Smooth muscle cell (in vitro differentiated cells): ENCODE results near the gene ATXN2L. TPM values are rescaled to one million over a fixed set of nuclear protein-coding genes. Genes with fewer than 3 reads are reported as not detected.

Experiments used
- DNase-seq: peaks from one replicate; lab custom pipeline; 2025; ENCODE audit not compliant: unreplicated experiment; lab: John Stamatoyannopoulos, UW
- H2AFZ ChIP-seq: fragments of 200-600 bp; sonication (generic); 2 replicates; pipeline ENCODE4 v1.6.0; 2016; ENCODE audit warnings: antibody characterized with exemption, low read depth, mild to moderate bottlenecking
- H3F3A ChIP-seq: fragments of 200-600 bp; sonication (generic); 2 replicates; pipeline ENCODE4 v1.6.0; 2017; ENCODE audit warnings: antibody characterized with exemption, low read depth
- H3K27ac ChIP-seq: fragments of 200-600 bp; sonication (generic); 2 replicates; pipeline ENCODE4 v1.5.1; 2016; ENCODE audit warnings: low read depth, mild to moderate bottlenecking
- H3K27me3 ChIP-seq: fragments of 200-600 bp; sonication (generic); 2 replicates; pipeline ENCODE4 v1.6.1; 2016; ENCODE audit warnings: low read depth, mild to moderate bottlenecking
- H3K36me3 ChIP-seq: fragments of 200-600 bp; sonication (generic); 2 replicates; pipeline ENCODE4 v1.5.1; 2016; ENCODE audit warnings: low read depth
- H3K4me1 ChIP-seq: fragments of 200-600 bp; sonication (generic); 2 replicates; pipeline ENCODE4 v1.5.1; 2016; ENCODE audit warnings: low read depth
- H3K4me2 ChIP-seq: fragments of 200-600 bp; sonication (generic); 2 replicates; pipeline ENCODE4 v1.6.0; 2016; ENCODE audit warnings: mild to moderate bottlenecking
- H3K4me3 ChIP-seq: fragments of 200-600 bp; sonication (generic); 2 replicates; pipeline ENCODE4 v1.5.1; 2016; ENCODE audit warnings: mild to moderate bottlenecking
- H3K79me2 ChIP-seq: fragments of 200-600 bp; sonication (generic); 2 replicates; pipeline ENCODE4 v1.6.0; 2016; ENCODE audit warnings: low read depth, mild to moderate bottlenecking
- H3K9ac ChIP-seq: fragments of 200-600 bp; sonication (generic); 2 replicates; pipeline ENCODE4 v1.6.0; 2016; ENCODE audit warnings: low read depth
- H3K9me3 ChIP-seq: fragments of 200-600 bp; sonication (generic); replicated peaks from 2 replicates; pipeline ENCODE4 v1.5.1; 2016; ENCODE audit warnings: low read depth
- H4K20me1 ChIP-seq: fragments of 200-600 bp; sonication (generic); 2 replicates; pipeline ENCODE4 v1.6.0; 2016; ENCODE audit warnings: low read depth
- CTCF ChIP-seq: fragments of 200-600 bp; sonication (generic); IDR thresholded peaks from 2 replicates; pipeline ENCODE4 v1.5.1; 2017; ENCODE audit warnings: borderline replicate concordance, mild to moderate bottlenecking, antibody characterized with exemption; ENCODE audit not compliant: insufficient read depth, poor library complexity, severe bottlenecking
- WGBS: methylation state at CpG from one replicate; pipeline ENCODE4 v1.1.7; 2016; ENCODE audit warnings: low lambda C conversion rate; 5-methylcytosine and 5-hydroxymethylcytosine counted together
- polyA plus RNA-seq: library from polyadenylated mRNA; unstranded; fragments of >200 nt; fragmentation: Nextera tagmentation; extraction: Ambion mirVana; gene quantifications from 2 replicates; pipeline ENCODE4 v1.2.1, GENCODE V29; 2016
- total RNA-seq: library from RNA; depleted of rRNA; stranded (reverse); fragments of >200 nt; gene quantifications from 2 replicates; pipeline ENCODE4 v1.2.3, GENCODE V29; 2014

The ATXN2L gene
- total and polyA plus RNA-seq, 2 experiments from 2014 or later = 89.3 to 93.3 TPM

- peaks cover 30% of the 10 kb centered on the region for H3K79me2 ChIP-seq
- no peaks in the 10 kb centered on the region for H4K20me1 ChIP-seq
- no peak overlapping the region for H3K9ac ChIP-seq
- H3K4me2 ChIP-seq = no peak overlapping the region
- no peak overlapping the region for H2AFZ ChIP-seq
- peaks cover 7% of the 10 kb centered on the region for H3K4me1 ChIP-seq
- H3K9me3 ChIP-seq = no peaks in the 10 kb centered on the region
- WGBS = 95% methylated on average over 12 of the region's 12 CpGs
- no peak for TF ChIP-seq CTCF
- H3K27me3 ChIP-seq = no peaks in the 10 kb centered on the region
- no peak overlapping the region for H3K27ac ChIP-seq
- H3K36me3 ChIP-seq = no peaks in the 10 kb centered on the region
- no peak for DNase-seq
- H3F3A ChIP-seq = peaks cover 5% of the 10 kb centered on the region
- H3K4me3 ChIP-seq = no peak overlapping the region
Observed at GRCh38 chr16:28843766-28844165, 21.0 kb downstream of the ATXN2L start.

GRCh38 chr16:28844226-28844885 lies 21.6 kb downstream of the ATXN2L start:
- no peak overlapping the region for H3K4me2 ChIP-seq
- no peaks in the 10 kb centered on the region for H3K9me3 ChIP-seq
- H3K4me3 ChIP-seq = no peak overlapping the region
- peaks cover 4% of the 10 kb centered on the region for H3F3A ChIP-seq
- DNase-seq = no peak
- H3K36me3 ChIP-seq = no peaks in the 10 kb centered on the region
- H3K79me2 ChIP-seq = peaks cover 32% of the 10 kb centered on the region
- peaks cover 7% of the 10 kb centered on the region for H3K4me1 ChIP-seq
- H2AFZ ChIP-seq = no peak overlapping the region
- no peak overlapping the region for H3K9ac ChIP-seq
- 95% methylated on average over 19 of the region's 19 CpGs for WGBS
- H4K20me1 ChIP-seq = no peaks in the 10 kb centered on the region
- no peak for TF ChIP-seq CTCF
- H3K27ac ChIP-seq = no peak overlapping the region
- H3K27me3 ChIP-seq = no peaks in the 10 kb centered on the region

GRCh38 chr16:28845293-28845692 lies 22.5 kb downstream of the ATXN2L start:
- Histone ChIP-seq H3K27me3 (no peaks in the 10 kb centered on the region), H3K4me1 (peaks cover 7% of the 10 kb centered on the region), H3K79me2 (peaks cover 33% of the 10 kb centered on the region), H3K4me2 (peak overlapping the region; percentile 93), H4K20me1 (no peaks in the 10 kb centered on the region), H3K36me3 (no peaks in the 10 kb centered on the region), H3K4me3 (peak overlapping the region; percentile 79), H3F3A (peaks cover 4% of the 10 kb centered on the region), H3K9me3 (no peaks in the 10 kb centered on the region), H3K27ac (peak overlapping the region; percentile 55), H3K9ac (peak overlapping the region; percentile 89), H2AFZ (no peak overlapping the region)
- 77% methylated on average over 10 of the region's 10 CpGs for WGBS
- TF ChIP-seq CTCF = no peak
- DNase-seq = no peak

GRCh38 chr16:28845761-28846079 lies 22.9 kb downstream of the ATXN2L start:
- Histone ChIP-seq H3K36me3 (no peaks in the 10 kb centered on the region), H3K4me2 (peak overlapping the region; percentile 93), H3K27me3 (no peaks in the 10 kb centered on the region), H4K20me1 (no peaks in the 10 kb centered on the region), H3K4me3 (peak overlapping the region; percentile 79), H2AFZ (peak overlapping the region; percentile 25), H3K9me3 (no peaks in the 10 kb centered on the region), H3K27ac (peak overlapping the region; percentile 55), H3F3A (peaks cover 4% of the 10 kb centered on the region), H3K79me2 (peaks cover 33% of the 10 kb centered on the region), H3K9ac (peak overlapping the region; percentile 89), H3K4me1 (peaks cover 7% of the 10 kb centered on the region)
- no peak for DNase-seq
- no peak for TF ChIP-seq CTCF
- 2% methylated on average over 16 of the region's 16 CpGs for WGBS
